ENCODE data around the gene ROR1. TPM values are rescaled to one million over a fixed set of nuclear protein-coding genes. Genes with fewer than 3 reads are reported as not detected.

The ROR1 gene
- total and polyA plus RNA-seq, 2 of the 13 experiments (the other 11 are each of a cell fraction or from before 2014, with no cell fraction given), result 0.58 to 2.3 TPM

GRCh38 chr1:63904826-63905225 lies 131.0 kb downstream of the ROR1 start (continued):
- TF ChIP-seq ZBTB4 (CRISPR knock-in tag; IDR thresholded peaks at IDR 0.05; ENCODE audit: borderline replicate concordance) (no peak), TCF12 (IDR thresholded peaks at IDR 0.05) (no peak), TCF12 (CRISPR knock-in tag; IDR thresholded peaks at IDR 0.05) (no peak)

GRCh38 chr1:63906047-63906704 lies 132.4 kb downstream of the ROR1 start:
- H3K4me2 ChIP-seq (ENCODE audit: low read depth, low read length), result no peak overlapping the region
- no peak overlapping the region for H3K27ac ChIP-seq (ENCODE audit: extremely low read length, insufficient read depth, low read length)
- WGBS (ENCODE audit: low lambda C conversion rate), result 29% methylated on average over 8 of the region's 8 CpGs
- H3K79me2 ChIP-seq (ENCODE audit: insufficient read depth, low read length), result no peaks in the 10 kb centered on the region
- H3K9me3 ChIP-seq (ENCODE audit: low read length), result no peaks in the 10 kb centered on the region
- ChIA-PET CTCF (ENCODE audit: low intra/inter-chr PET ratio, low total read pairs) (no interaction called here), POLR2A (no interaction called here)
- no peaks in the 10 kb centered on the region; a peak in 1 of 5 replicates for H3K27me3 ChIP-seq (ENCODE audit: control insufficient read depth in 1 of 2, insufficient read depth in 2 of 2, low read length in 2 of 2)
- no peak overlapping the region for H3K4me3 ChIP-seq (replicated peaks in 1 of 3; ENCODE audit: insufficient read depth in 1 of 3, low read depth in 2 of 3, low read length in 3 of 3)
- BruUV-seq (replicated peaks), result no TSS peak
- H3K9ac ChIP-seq (ENCODE audit: insufficient read depth, low read depth, low read length), result no peak overlapping the region
- no peaks in the 10 kb centered on the region for H4K20me1 ChIP-seq (ENCODE audit: insufficient read depth, low read length)
- no peak overlapping the region for H2AFZ ChIP-seq (ENCODE audit: low read length)
- no peaks in the 10 kb centered on the region for H3K4me1 ChIP-seq (ENCODE audit: insufficient read depth, low read length)
- no peaks in the 10 kb centered on the region for H3K36me3 ChIP-seq (replicated peaks in 1 of 2; ENCODE audit: control insufficient read depth in 1 of 2, insufficient read depth in 2 of 2, low read length in 2 of 2)
- TF ChIP-seq ZNF850 (CRISPR knock-in tag; conservative IDR thresholded peaks at IDR 0.05), result no peak
- TF ChIP-seq ZNF543 (CRISPR knock-in tag; IDR thresholded peaks at IDR 0.05), result no peak
- TF ChIP-seq ZNF30 (CRISPR knock-in tag; IDR thresholded peaks at IDR 0.05), result no peak
- no peak for TF ChIP-seq GLI4 (CRISPR knock-in tag; IDR thresholded peaks at IDR 0.05; ENCODE audit: borderline replicate concordance)
- DNase-seq (ENCODE audit: low spot score) (no peak), FAIRE-seq (no peak), ATAC-seq (no peak)
- in situ Hi-C loops (cut with HindIII; ENCODE audit: extremely low pct_ligation_motif_present, low pct_unique_long_range_greater_than_20kb) (loop anchor here (25.0 kb wide), 2 partner anchors 219 to 294 kb away; no protein-coding TSS in a partner anchor), intact Hi-C loops (cut with micrococcal nuclease; ENCODE audit: unreplicated experiment) (no loop called here)

All from HepG2 (cell line).